Measurements from ENCODE around the gene ZFHX3.

The ZFHX3 gene

GRCh38 chr16:73054813-73055482, 7.0 kb upstream of the ZFHX3 start:
- DNase-seq = no peak

GRCh38 chr16:73054498-73054812, 6.5 kb upstream of the ZFHX3 start:
- DNase-seq = no peak

- no peak for DNase-seq
Observed at GRCh38 chr16:73054125-73054484, 6.2 kb upstream of the ZFHX3 start.

GRCh38 chr16:73053364-73054124, 5.6 kb upstream of the ZFHX3 start:
- no peak for DNase-seq

GRCh38 chr16:73053038-73053363, 5.1 kb upstream of the ZFHX3 start:
- no peak for DNase-seq

GRCh38 chr16:73052576-73052975, 4.6 kb upstream of the ZFHX3 start:
- DNase-seq = no peak

GRCh38 chr16:73051961-73052360, 4.0 kb upstream of the ZFHX3 start:
- no peak for DNase-seq

GRCh38 chr16:73051226-73051625, 3.3 kb upstream of the ZFHX3 start:
- DNase-seq = no peak

- no peak for DNase-seq
Observed at GRCh38 chr16:73050201-73051099, 2.5 kb upstream of the ZFHX3 start.

- no peak for DNase-seq
Observed at GRCh38 chr16:73049511-73049910, 1.6 kb upstream of the ZFHX3 start.

- no peak for DNase-seq
Observed at GRCh38 chr16:73049091-73049490, 1.2 kb upstream of the ZFHX3 start.

- DNase-seq = no peak
Observed at GRCh38 chr16:73048292-73049080, 558 bp upstream of the ZFHX3 start.

- no peak for DNase-seq
Observed at GRCh38 chr16:73047221-73047535, 750 bp downstream of the ZFHX3 start.

- no peak for DNase-seq
Observed at GRCh38 chr16:73046849-73047214, 1.1 kb downstream of the ZFHX3 start.

- no peak for DNase-seq
Observed at GRCh38 chr16:73046202-73046848, 1.6 kb downstream of the ZFHX3 start.

GRCh38 chr16:73043828-73044467, 4.0 kb downstream of the ZFHX3 start:
- no peak for DNase-seq

GRCh38 chr16:73042807-73043206, 5.1 kb downstream of the ZFHX3 start:
- no peak for DNase-seq

- DNase-seq = no peak
Observed at GRCh38 chr16:73041676-73042075, 6.3 kb downstream of the ZFHX3 start.

- DNase-seq = no peak
Observed at GRCh38 chr16:73040735-73041402, 7.1 kb downstream of the ZFHX3 start.

GRCh38 chr16:73040136-73040535, 7.8 kb downstream of the ZFHX3 start:
- no peak for DNase-seq

GRCh38 chr16:73037845-73038570, 9.9 kb downstream of the ZFHX3 start:
- no peak for DNase-seq
